HG03175 (cell line): ENCODE data around the gene HACD4.
"Not testable (repeated sequence)": the region's sequence is repeated elsewhere in the genome, so short reads cannot be mapped to it uniquely, and the experiment has no call there.

Experiments
- ATAC-seq: cut with Tn5 transposase; IDR thresholded peaks from one replicate; pipeline ENCODE4 v1.9.1; 2021; ENCODE audit warnings: mild to moderate bottlenecking, moderate library complexity; ENCODE audit not compliant: unreplicated experiment

Gene HACD4

DNA sequence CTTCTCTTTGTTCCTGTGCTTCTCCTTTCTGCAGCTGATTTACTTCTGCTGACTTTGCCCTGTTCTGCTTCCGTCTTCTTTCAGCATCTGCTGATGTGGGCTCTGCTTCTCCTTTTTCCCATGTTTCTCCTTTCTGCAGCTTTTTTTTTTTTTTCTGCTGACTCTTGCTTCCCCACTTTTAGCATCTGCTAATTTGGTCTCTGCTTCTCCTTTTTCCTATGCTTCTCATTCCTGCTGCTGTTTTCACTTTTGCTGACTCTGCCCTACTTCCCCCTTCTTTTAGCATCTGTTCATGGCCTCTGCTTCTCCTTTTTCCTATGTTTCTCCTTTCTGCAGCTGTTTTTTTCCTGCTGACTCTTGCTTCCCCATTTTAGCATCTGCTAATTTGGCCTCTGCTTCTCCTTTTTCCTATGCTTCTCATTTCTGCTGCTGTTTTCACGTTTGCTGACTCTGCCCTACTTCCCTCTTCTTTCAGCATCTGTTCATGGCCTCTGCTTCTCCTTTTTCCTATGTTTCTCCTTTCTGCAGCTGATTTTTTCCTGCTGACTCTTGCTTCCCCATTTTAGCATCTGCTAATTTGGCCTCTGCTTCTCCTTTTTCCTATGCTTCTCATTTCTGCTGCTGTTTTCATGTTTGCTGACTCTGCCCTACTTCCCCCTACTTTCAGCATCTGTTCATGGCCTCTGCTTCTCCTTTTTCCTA lies 58.0 kb downstream of the HACD4 start:
- not testable (repeated sequence) for ATAC-seq

DNA sequence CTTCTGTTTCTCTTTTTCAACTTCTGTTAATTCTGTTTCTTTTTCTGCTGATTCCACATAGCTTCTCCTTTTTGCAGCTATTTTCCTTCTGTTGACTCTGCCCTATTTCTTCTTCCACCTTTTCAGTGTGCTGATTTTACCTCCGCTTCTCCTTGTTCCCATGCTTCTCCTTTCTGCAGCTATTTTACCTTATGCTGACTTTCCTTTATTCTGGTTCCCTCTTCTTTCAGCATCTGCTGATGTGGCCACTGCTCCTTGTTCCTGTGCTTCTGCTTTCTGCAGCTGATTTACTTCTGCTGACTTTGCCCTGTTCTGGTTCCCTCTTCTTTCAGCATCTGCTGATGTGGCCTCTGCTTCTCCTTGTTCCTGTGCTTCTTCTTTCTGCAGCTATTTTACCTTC lies 58.8 kb downstream of the HACD4 start:
- no peak for ATAC-seq

DNA sequence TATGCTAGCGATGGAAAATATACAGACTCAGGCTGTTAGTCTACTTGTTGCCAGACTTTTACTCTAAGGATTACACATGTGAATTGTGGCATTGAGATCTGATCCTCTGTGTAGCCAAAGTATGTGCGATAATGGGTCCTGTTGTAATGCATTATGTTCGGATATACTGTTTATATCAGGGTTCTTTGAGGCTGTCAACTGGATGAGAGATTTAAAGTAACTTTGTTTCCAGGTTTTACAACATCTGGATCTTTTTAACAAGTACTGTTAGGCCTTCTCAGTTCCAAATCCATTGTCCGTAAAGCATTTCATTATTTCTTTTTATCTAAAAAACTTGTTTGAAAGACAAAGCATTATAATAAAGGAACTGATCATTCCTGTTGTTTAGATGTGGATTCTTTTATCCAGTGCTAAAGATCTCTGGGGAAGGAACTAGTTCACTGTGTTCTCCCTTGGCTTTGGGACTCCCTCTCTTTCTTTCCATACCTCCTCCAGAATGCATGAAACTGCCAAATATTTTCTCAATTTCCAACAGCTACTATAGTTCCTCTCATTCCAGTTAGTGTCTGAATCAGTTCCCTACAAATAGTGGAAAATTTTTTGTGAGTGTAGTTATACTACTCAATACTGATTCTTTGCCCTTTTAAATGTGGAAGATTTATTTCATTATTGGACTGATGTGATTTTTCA lies 68.8 kb downstream of the HACD4 start:
- no peak for ATAC-seq

DNA sequence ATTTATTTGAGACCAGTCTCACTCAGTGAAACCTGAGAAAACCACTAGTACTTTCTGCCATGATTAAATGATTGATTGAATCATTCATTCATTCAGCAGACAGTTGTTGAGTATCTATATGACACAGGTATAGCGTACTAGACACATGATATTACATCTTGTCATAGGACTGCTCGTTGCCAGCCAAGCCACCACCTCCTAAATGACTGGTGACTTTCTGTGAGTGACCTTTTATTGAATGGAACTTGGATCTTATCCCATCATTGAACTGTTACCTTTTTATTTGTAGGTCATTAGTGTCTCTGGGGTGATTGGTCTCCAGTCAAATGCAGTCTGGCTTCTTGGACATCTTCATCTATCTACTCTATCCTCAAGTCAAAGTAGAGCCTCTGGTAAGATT lies 80.7 kb downstream of the HACD4 start:
- ATAC-seq = no peak
